Dendritic cell treated with granulocyte-macrophage colony-stimulating factor and Interleukin-4, amounts not matched to agents 40 ng/mL and 50 ng/mL, for 4 days (primary cell): Measurements from ENCODE around the gene CCDC197.

Source experiments
- H3K27ac Mint-ChIP-seq: one replicate; pipeline ENCODE4 v1.8.0; 2022; ENCODE audit warnings: mild to moderate bottlenecking, mixed read lengths
- H3K27me3 Mint-ChIP-seq: one replicate; pipeline ENCODE4 v1.8.0; 2022; ENCODE audit warnings: mild to moderate bottlenecking, mixed read lengths
- H3K36me3 Mint-ChIP-seq: one replicate; pipeline ENCODE4 v1.8.0; 2022; ENCODE audit warnings: low read depth, mixed read lengths
- H3K4me1 Mint-ChIP-seq: one replicate; pipeline ENCODE4 v1.8.0; 2022; ENCODE audit warnings: low read depth, mixed read lengths
- H3K4me3 Mint-ChIP-seq: one replicate; pipeline ENCODE4 v1.8.0; 2022; ENCODE audit warnings: mild to moderate bottlenecking, moderate library complexity, mixed read lengths
- H3K9me3 Mint-ChIP-seq: one replicate; pipeline ENCODE4 v1.8.0; 2022; ENCODE audit warnings: mixed read lengths
- intact Hi-C: fragments of 100-400 bp; cut with micrococcal nuclease; formaldehyde crosslinking; loops from one replicate; pipeline ENCODE4 v1.15.0; 2022

CCDC197 gene

DNA sequence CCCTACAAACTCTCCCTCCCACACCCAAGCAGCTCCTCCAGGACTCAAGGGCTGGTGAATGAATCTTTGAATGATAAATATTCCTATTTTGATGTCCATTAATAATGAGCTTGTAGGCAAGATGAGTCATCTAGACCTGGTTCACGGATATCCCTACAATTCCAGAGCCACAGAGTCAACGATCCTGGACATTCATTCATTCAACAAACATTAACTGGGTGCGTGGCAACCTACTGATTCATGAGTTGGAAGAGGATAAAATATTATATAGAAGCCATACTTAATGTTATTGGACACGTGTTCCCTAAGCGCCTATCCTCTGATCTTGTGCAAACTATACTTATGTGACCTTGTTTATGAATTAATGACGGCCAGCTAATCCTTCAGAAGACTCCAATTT, 28.6 kb downstream of the CCDC197 start:
- Mint-ChIP-seq H3K27ac (no peak overlapping the region), H3K4me1 (peaks cover 53% of the 10 kb centered on the region), H3K36me3 (no peaks in the 10 kb centered on the region), H3K27me3 (peaks cover 4% of the 10 kb centered on the region), H3K9me3 (no peaks in the 10 kb centered on the region), H3K4me3 (peak overlapping the region; percentile 66)
- intact Hi-C loops, result loop anchor here (5.0 kb wide), 1 partner anchor 57 kb away; the partner anchor contains the start of genes DDX24 and IFI27L1

DNA sequence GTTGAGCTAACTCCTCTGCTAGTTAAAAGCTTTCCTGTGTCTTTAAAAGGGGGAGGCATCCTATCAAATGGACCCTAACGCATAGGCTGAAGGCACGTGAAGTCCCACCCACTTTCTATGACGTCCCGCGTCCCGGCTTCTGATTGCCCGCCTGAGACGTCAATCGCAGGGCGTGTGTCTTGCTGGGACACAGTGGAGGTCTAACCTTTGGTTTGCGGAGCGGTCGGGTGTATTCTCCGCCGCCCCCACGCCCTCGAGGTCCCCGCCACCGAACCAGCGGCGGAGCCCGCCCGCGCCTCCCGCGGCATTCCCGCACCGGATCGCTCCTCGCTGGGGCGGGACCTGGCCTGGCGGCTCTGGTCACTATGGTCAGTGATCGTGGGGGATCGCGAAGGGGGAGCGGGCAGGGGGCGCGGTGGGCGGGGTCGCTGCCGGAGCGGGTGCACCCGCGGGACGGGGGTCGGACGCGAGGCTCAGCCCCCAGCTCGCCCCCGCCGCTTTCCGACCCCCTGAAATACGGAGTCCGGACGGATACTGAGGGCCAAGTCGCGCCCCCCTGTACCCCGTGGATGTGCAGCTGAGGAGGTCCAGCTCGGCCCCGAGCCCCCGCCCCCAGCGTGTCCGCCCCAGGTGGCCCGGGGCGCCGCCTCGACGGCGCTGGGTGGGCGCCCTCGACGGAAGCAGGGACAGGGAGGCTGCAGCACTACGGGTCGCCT, 29.2 kb downstream of the CCDC197 start, which contains the start of gene OTUB2:
Gene OTUB2, plus strand, starts transcription at position 168 of the 716 bp plus-strand sequence. Its CDS starts 198 bp downstream, at position 366.
- Mint-ChIP-seq H3K36me3 (no peaks in the 10 kb centered on the region), H3K9me3 (no peaks in the 10 kb centered on the region), H3K4me1 (peaks cover 48% of the 10 kb centered on the region), H3K4me3 (peak within 1 kb of the TSS; percentile 66), H3K27ac (peak within 1 kb of the TSS; percentile 20), H3K27me3 (peaks cover 4% of the 10 kb centered on the region)
- intact Hi-C loops, result loop anchor here (5.0 kb wide), 1 partner anchor 56 kb away; the partner anchor contains the start of genes DDX24 and IFI27L1

- no peaks in the 10 kb centered on the region for H3K36me3 Mint-ChIP-seq
- H3K27me3 Mint-ChIP-seq, result peaks cover 4% of the 10 kb centered on the region
- intact Hi-C loops, result loop anchor here (5.0 kb wide), 1 partner anchor 55 kb away; the partner anchor contains the start of genes DDX24 and IFI27L1
- no peaks in the 10 kb centered on the region for H3K9me3 Mint-ChIP-seq
- peak overlapping the region; percentile 20 for H3K27ac Mint-ChIP-seq
- H3K4me3 Mint-ChIP-seq, result peak overlapping the region; percentile 66
- H3K4me1 Mint-ChIP-seq, result peaks cover 48% of the 10 kb centered on the region
Measured at GRCh38 chr14:94026889-94027469, 29.9 kb downstream of the CCDC197 start.

- intact Hi-C loops, result loop anchor here (5.0 kb wide), 1 partner anchor 54 kb away; the partner anchor contains the start of genes DDX24 and IFI27L1
- Mint-ChIP-seq H3K27me3 (peaks cover 1% of the 10 kb centered on the region), H3K4me3 (peak overlapping the region; percentile 66), H3K36me3 (no peaks in the 10 kb centered on the region), H3K27ac (no peak overlapping the region), H3K9me3 (no peaks in the 10 kb centered on the region), H3K4me1 (peaks cover 44% of the 10 kb centered on the region)
Measured at GRCh38 chr14:94027566-94028449, 30.7 kb downstream of the CCDC197 start.

DNA sequence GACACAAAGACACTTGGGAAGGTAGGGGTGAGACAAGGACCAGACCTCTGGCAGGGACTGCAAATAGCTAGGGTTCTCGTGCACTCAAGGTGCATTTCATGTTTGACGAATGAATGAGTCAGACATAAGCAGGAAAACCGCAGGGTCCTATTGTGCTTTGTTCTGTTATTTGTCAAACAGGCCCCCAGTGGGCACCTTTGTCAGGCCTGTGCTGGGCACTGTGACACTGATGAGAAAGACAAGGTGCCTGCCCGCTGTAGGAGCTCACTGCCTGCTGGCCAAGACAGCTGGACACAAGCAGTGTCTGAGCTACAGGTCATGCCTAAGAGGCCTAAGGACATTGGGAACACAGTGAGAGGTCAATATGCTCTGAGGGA, 31.3 kb downstream of the CCDC197 start:
- Mint-ChIP-seq H3K27ac (peak overlapping the region; percentile 2), H3K36me3 (no peaks in the 10 kb centered on the region), H3K4me3 (no peak overlapping the region), H3K27me3 (peaks cover 1% of the 10 kb centered on the region), H3K4me1 (peaks cover 38% of the 10 kb centered on the region), H3K9me3 (no peaks in the 10 kb centered on the region)
- intact Hi-C loops, result loop anchor here (5.0 kb wide), 1 partner anchor 54 kb away; the partner anchor contains the start of genes DDX24 and IFI27L1

- Mint-ChIP-seq H3K9me3 (no peaks in the 10 kb centered on the region), H3K27ac (peak overlapping the region; percentile 37), H3K4me1 (peaks cover 38% of the 10 kb centered on the region), H3K4me3 (no peak overlapping the region), H3K36me3 (no peaks in the 10 kb centered on the region), H3K27me3 (no peaks in the 10 kb centered on the region)
- intact Hi-C loops, result loop anchor here (5.0 kb wide), 1 partner anchor 53 kb away; the partner anchor contains the start of genes DDX24 and IFI27L1
Measured at GRCh38 chr14:94029265-94029664, 32.2 kb downstream of the CCDC197 start.

- intact Hi-C loops, result loop anchor here (5.0 kb wide), 1 partner anchor 53 kb away; the partner anchor contains the start of genes DDX24 and IFI27L1
- no peaks in the 10 kb centered on the region for H3K36me3 Mint-ChIP-seq
Measured at GRCh38 chr14:94029671-94030203, 32.6 kb downstream of the CCDC197 start.

GRCh38 chr14:94030571-94030970, 33.5 kb downstream of the CCDC197 start:
- Mint-ChIP-seq H3K36me3 (no peaks in the 10 kb centered on the region), H3K9me3 (no peaks in the 10 kb centered on the region), H3K27me3 (no peaks in the 10 kb centered on the region), H3K4me1 (peaks cover 38% of the 10 kb centered on the region), H3K4me3 (no peak overlapping the region), H3K27ac (peak overlapping the region; percentile 37)
- intact Hi-C loops, result no loop called here

More at GRCh38 chr14:94029671-94030203, 32.6 kb downstream of the CCDC197 start:
- Mint-ChIP-seq H3K9me3 (no peaks in the 10 kb centered on the region), H3K4me3 (no peak overlapping the region), H3K27ac (peak overlapping the region; percentile 37), H3K27me3 (no peaks in the 10 kb centered on the region), H3K4me1 (peaks cover 38% of the 10 kb centered on the region)

DNA sequence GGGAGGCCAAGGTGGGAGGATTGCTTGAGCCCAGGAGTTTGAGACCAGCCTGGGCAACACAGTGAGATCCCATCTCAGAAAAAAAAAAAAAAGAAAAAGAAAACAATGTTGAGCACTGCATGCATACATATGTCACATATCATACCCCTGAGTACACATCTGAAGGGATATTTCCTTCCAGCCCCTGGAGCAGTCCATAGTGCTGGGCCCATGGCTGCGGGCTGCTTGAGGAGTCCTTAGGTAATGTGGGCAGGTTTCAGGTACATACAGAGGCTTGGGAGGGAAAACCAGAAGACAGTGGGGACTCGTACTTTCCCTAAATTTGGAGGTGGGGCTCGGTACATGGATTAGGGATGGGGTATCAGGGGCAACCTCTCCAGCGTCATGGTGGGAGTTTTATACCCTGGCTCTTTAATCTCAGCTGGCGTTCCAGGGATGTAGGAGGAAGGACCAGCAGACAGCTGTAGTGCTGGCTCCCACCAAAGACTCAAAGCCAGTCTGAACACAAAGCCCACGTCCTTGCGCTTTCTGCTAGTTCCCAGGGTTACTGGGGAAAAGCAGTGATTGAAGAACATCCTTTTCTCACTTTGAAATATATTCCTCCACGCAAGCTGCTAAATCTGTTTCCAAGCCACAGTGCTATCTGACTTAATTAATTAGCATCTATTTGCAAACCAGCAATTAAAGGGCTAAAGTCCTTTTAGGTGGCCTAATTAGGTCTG, 34.2 kb downstream of the CCDC197 start:
- Mint-ChIP-seq H3K27me3 (no peaks in the 10 kb centered on the region), H3K4me1 (peaks cover 38% of the 10 kb centered on the region), H3K36me3 (no peaks in the 10 kb centered on the region), H3K27ac (no peak overlapping the region), H3K4me3 (no peak overlapping the region), H3K9me3 (no peaks in the 10 kb centered on the region)
- intact Hi-C loops, result no loop called here

DNA sequence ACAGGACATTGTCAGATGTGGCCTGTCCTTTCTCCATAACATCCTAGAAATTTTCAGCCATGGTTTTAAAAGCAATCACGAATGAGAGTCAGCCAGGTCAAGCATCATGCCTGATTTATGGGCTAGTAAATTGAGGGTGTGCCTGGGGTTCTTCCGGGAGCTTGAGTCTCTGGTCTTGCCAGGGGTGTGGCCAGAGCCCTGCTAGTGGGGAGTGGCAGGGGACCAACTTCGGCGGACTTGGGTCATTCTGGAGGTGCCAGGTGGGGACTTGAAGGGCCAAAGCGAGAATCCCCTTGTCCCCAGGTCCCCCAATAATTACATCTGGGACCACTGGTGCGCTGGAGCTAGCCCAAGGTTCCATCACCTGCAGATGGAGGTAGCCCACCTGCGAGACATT, 34.8 kb downstream of the CCDC197 start:
- Mint-ChIP-seq H3K27ac (no peak overlapping the region), H3K4me1 (peaks cover 41% of the 10 kb centered on the region), H3K4me3 (no peak overlapping the region), H3K9me3 (no peaks in the 10 kb centered on the region), H3K27me3 (peaks cover 3% of the 10 kb centered on the region), H3K36me3 (no peaks in the 10 kb centered on the region)
- intact Hi-C loops, result no loop called here

DNA sequence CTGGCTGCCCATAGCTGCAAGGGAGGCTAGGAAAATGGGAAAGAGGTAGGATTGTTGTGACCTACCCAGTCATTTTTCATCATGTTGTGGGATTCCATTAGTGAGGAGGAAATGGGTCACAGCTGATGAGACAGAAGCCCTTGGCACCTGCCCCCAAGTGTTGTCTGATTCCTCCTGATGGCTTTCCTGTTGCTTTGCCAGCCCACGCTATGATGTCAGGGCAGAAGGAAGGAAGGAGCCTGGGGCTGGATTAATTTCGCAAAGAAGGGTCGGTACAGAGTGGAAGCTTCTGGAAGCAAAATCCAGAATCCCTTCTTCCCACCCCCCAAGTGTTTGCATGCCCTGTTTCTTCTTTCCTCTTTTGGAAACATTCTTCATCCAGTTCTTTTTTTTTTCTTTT, 37.8 kb downstream of the CCDC197 start:
- Mint-ChIP-seq H3K4me1 (peaks cover 11% of the 10 kb centered on the region), H3K9me3 (no peaks in the 10 kb centered on the region), H3K36me3 (peaks cover 6% of the 10 kb centered on the region), H3K4me3 (no peak overlapping the region), H3K27ac (no peak overlapping the region), H3K27me3 (peaks cover 3% of the 10 kb centered on the region)
- intact Hi-C loops, result no loop called here

DNA sequence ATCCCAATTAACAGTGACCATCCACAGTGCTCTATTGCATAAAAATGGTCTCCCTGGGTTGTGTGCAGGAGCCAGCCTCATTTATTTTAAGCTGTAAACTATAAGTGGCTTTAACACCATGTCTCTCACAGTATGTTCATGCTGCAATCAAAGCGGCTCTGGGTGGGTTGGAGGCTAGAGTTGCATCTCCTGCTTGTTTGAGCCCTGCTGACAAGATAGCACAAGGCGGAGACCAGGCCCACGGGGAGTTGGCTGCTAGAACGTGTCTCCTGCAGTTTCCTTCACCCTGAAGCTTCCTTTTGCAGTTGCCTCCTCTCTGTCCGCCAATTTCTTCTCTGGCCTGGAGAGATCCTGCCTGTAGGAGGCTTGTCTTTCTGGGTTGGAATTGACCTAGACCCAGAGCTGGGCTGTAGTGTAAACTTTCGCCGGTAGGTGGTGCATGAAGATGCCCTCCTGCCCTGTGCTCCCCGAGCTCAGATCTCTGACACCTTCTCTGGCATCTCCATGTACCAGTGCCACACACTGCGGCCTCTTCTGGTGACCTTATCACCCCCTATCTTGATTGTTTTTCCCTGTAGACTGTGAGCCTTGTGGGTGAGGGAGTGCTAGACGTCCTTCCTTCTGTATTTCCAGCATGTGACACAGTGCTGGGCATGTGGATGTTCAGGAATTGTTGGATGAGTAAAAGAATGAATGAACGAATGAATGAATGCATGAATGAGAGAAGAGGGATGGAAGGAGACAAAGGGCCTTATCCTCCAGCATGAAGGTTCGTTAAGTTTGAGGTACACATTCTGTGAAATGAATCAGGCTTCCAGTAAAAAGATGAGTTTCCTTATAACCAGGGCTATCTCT, 39.4 kb downstream of the CCDC197 start:
- peaks cover 3% of the 10 kb centered on the region for H3K27me3 Mint-ChIP-seq
- peaks cover 11% of the 10 kb centered on the region for H3K36me3 Mint-ChIP-seq
- peaks cover 5% of the 10 kb centered on the region for H3K4me1 Mint-ChIP-seq
- no peak overlapping the region for H3K4me3 Mint-ChIP-seq
- intact Hi-C loops, result loop anchor here (1.0 kb wide), 2 partner anchors 100 to 144 kb away; no protein-coding TSS in a partner anchor
- H3K9me3 Mint-ChIP-seq, result no peaks in the 10 kb centered on the region
- H3K27ac Mint-ChIP-seq, result no peak overlapping the region
